ENCODE measurements around the gene GPR132. TPM values are rescaled to one million over a fixed set of nuclear protein-coding genes. Genes with fewer than 3 reads are reported as not detected.

The GPR132 gene
- total RNA-seq, 1 experiment from 2014 or later, result 0.20 TPM

GRCh38 chr14:105091517-105092170, 26.4 kb upstream of the GPR132 start:
- no peak overlapping the region for H2AK5ac ChIP-seq (ENCODE audit: insufficient read length, low read length)
- Mint-ChIP-seq H3K27ac (no peak overlapping the region), H3K9me3 (no peaks in the 10 kb centered on the region; a peak in 2 of 5 replicates), H3K4me3 (no peak overlapping the region), H3K27me3 (ENCODE audit: low read depth) (peaks cover 65% of the 10 kb centered on the region), H3K36me3 (ENCODE audit: insufficient read depth in 1 of 3, low read depth in 3 of 3) (no peaks in the 10 kb centered on the region; a peak in 1 of 7 replicates), H3K4me1 (peaks cover 16 to 21% of the 10 kb centered on the region in 2 experiments)
- no peak overlapping the region for H2AFZ ChIP-seq (ENCODE audit: low read length)
- H3K27me3 ChIP-seq (ENCODE audit: insufficient read depth, low read length), result peaks cover 11% of the 10 kb centered on the region; the same call in 1 of the 2 replicates
- no peaks in the 10 kb centered on the region for H3K79me2 ChIP-seq (ENCODE audit: insufficient read depth, low read length)
- H4K8ac ChIP-seq (replicated peaks; ENCODE audit: insufficient read length, low read depth, low read length), result no peak overlapping the region
- H4K5ac ChIP-seq (ENCODE audit: insufficient read length, low read depth, low read length), result no peak overlapping the region
- no peak overlapping the region for H3K9ac ChIP-seq (ENCODE audit: extremely low read depth, insufficient read length, low read length)
- no peak overlapping the region for H3K56ac ChIP-seq (ENCODE audit: insufficient read length, low read depth, low read length)
- H4K20me1 ChIP-seq (ENCODE audit: control insufficient read depth, insufficient read depth, insufficient read length), result no peaks in the 10 kb centered on the region
- no peak overlapping the region for H3K4ac ChIP-seq (ENCODE audit: low read depth, low read length)
- H2BK120ac ChIP-seq (ENCODE audit: low read depth, low read length, poor library complexity, severe bottlenecking), result no peak overlapping the region
- no peak overlapping the region for H3K23ac ChIP-seq (ENCODE audit: insufficient read length, low read depth, low read length)
- no peaks in the 10 kb centered on the region for H3K9me3 ChIP-seq (ENCODE audit: control insufficient read depth, low read depth, low read length)
- H2BK15ac ChIP-seq (ENCODE audit: low read depth, low read length), result no peak overlapping the region
- H3K18ac ChIP-seq (ENCODE audit: insufficient read length, low read depth, low read length), result no peak overlapping the region
- no peaks in the 10 kb centered on the region; the same call in 1 of the 2 replicates for H3K4me1 ChIP-seq (ENCODE audit: insufficient read depth, low read length)
- H4K91ac ChIP-seq (ENCODE audit: insufficient read length, low read depth, low read length), result no peak overlapping the region
- H3K79me1 ChIP-seq (ENCODE audit: insufficient read depth, low read depth, low read length, poor library complexity, severe bottlenecking), result no peaks in the 10 kb centered on the region
- H3K23me2 ChIP-seq (ENCODE audit: insufficient read length, low read depth, low read length, poor library complexity, severe bottlenecking), result peaks cover 13% of the 10 kb centered on the region
- H3K27ac ChIP-seq (ENCODE audit: insufficient read length, low read depth, low read length), result no peak overlapping the region
- H2BK12ac ChIP-seq (ENCODE audit: insufficient read length, low read depth, low read length), result no peak overlapping the region
- peak; percentile 29 for DNase-seq
- H3K4me2 ChIP-seq (ENCODE audit: insufficient read depth, insufficient read length, low read length), result no peak overlapping the region
- no peak overlapping the region for H2BK20ac ChIP-seq (ENCODE audit: low read depth, low read length, poor library complexity, severe bottlenecking)
- no peak overlapping the region for H3T11ph ChIP-seq (ENCODE audit: low read length)
- H2BK5ac ChIP-seq (ENCODE audit: insufficient read length, low read length), result no peak overlapping the region
- TF ChIP-seq CTCF (conservative IDR thresholded peaks at IDR 0.05), result no peak
- WGBS (ENCODE audit: extremely low coverage, insufficient read length, low lambda C conversion rate), result no CpG with 5 or more reads among the region's 19 CpGs
- no peak overlapping the region; the same call in 1 of the 2 replicates for H3K14ac ChIP-seq (ENCODE audit: insufficient read depth, low read length)

Measured in H9 (cell line).